ENCODE measurements around the gene DPH2. TPM values are rescaled to one million over a fixed set of nuclear protein-coding genes. Genes with fewer than 3 reads are reported as not detected.

Gene DPH2
- total RNA-seq, 1 donor from 2014 or later: 25.3 TPM

- Mint-ChIP-seq H3K4me1 (ENCODE audit: low read depth, unreplicated experiment) (no peaks in the 10 kb centered on the region), H3K9me3 (ENCODE audit: unreplicated experiment) (peaks cover 2% of the 10 kb centered on the region), H3K27ac (ENCODE audit: unreplicated experiment) (no peak overlapping the region), H3K4me3 (ENCODE audit: unreplicated experiment) (no peak overlapping the region), H3K36me3 (ENCODE audit: unreplicated experiment) (no peaks in the 10 kb centered on the region), H3K27me3 (ENCODE audit: unreplicated experiment) (peaks cover 1% of the 10 kb centered on the region)
- TF ChIP-seq CTCF (IDR thresholded peaks at IDR 0.05; ENCODE audit: partially characterized antibody, unreplicated experiment): no peak
- no peak for DNase-seq
Measured at GRCh38 chr1:43958351-43959255, 11.2 kb upstream of the DPH2 start.

GRCh38 chr1:43960798-43961197, 9.0 kb upstream of the DPH2 start:
- Mint-ChIP-seq H3K36me3 (ENCODE audit: unreplicated experiment) (no peaks in the 10 kb centered on the region), H3K9me3 (ENCODE audit: unreplicated experiment) (peaks cover 2% of the 10 kb centered on the region), H3K27me3 (ENCODE audit: unreplicated experiment) (peaks cover 1% of the 10 kb centered on the region), H3K4me1 (ENCODE audit: low read depth, unreplicated experiment) (no peaks in the 10 kb centered on the region), H3K27ac (ENCODE audit: unreplicated experiment) (no peak overlapping the region), H3K4me3 (ENCODE audit: unreplicated experiment) (no peak overlapping the region)
- TF ChIP-seq CTCF (IDR thresholded peaks at IDR 0.05; ENCODE audit: partially characterized antibody, unreplicated experiment): no peak
- DNase-seq: no peak

GRCh38 chr1:43961692-43962091, 8.1 kb upstream of the DPH2 start:
- TF ChIP-seq CTCF (IDR thresholded peaks at IDR 0.05; ENCODE audit: partially characterized antibody, unreplicated experiment): no peak
- Mint-ChIP-seq H3K4me1 (ENCODE audit: low read depth, unreplicated experiment) (no peaks in the 10 kb centered on the region), H3K4me3 (ENCODE audit: unreplicated experiment) (no peak overlapping the region), H3K9me3 (ENCODE audit: unreplicated experiment) (peaks cover 2% of the 10 kb centered on the region), H3K36me3 (ENCODE audit: unreplicated experiment) (no peaks in the 10 kb centered on the region), H3K27ac (ENCODE audit: unreplicated experiment) (no peak overlapping the region), H3K27me3 (ENCODE audit: unreplicated experiment) (peaks cover 1% of the 10 kb centered on the region)
- no peak for DNase-seq

- no peaks in the 10 kb centered on the region for H3K36me3 Mint-ChIP-seq (ENCODE audit: unreplicated experiment)
- no peak for TF ChIP-seq CTCF (IDR thresholded peaks at IDR 0.05; ENCODE audit: partially characterized antibody, unreplicated experiment)
- H3K4me1 Mint-ChIP-seq (ENCODE audit: low read depth, unreplicated experiment): no peaks in the 10 kb centered on the region
- H3K4me3 Mint-ChIP-seq (ENCODE audit: unreplicated experiment): no peak overlapping the region
- no peak for DNase-seq
- H3K27ac Mint-ChIP-seq (ENCODE audit: unreplicated experiment): no peak overlapping the region
- H3K9me3 Mint-ChIP-seq (ENCODE audit: unreplicated experiment): peaks cover 3% of the 10 kb centered on the region
- peaks cover under 1% of the 10 kb centered on the region for H3K27me3 Mint-ChIP-seq (ENCODE audit: unreplicated experiment)
Measured at GRCh38 chr1:43962324-43962723, 7.5 kb upstream of the DPH2 start.

- TF ChIP-seq CTCF (IDR thresholded peaks at IDR 0.05; ENCODE audit: partially characterized antibody, unreplicated experiment): no peak
- Mint-ChIP-seq H3K4me1 (ENCODE audit: low read depth, unreplicated experiment) (no peaks in the 10 kb centered on the region), H3K4me3 (ENCODE audit: unreplicated experiment) (no peak overlapping the region), H3K9me3 (ENCODE audit: unreplicated experiment) (peaks cover 3% of the 10 kb centered on the region), H3K27me3 (ENCODE audit: unreplicated experiment) (peaks cover under 1% of the 10 kb centered on the region), H3K36me3 (ENCODE audit: unreplicated experiment) (no peaks in the 10 kb centered on the region), H3K27ac (ENCODE audit: unreplicated experiment) (no peak overlapping the region)
- no peak for DNase-seq
Measured at GRCh38 chr1:43963006-43963405, 6.8 kb upstream of the DPH2 start.
